ENCODE data around the gene P4HA3.

P4HA3 gene

DNA sequence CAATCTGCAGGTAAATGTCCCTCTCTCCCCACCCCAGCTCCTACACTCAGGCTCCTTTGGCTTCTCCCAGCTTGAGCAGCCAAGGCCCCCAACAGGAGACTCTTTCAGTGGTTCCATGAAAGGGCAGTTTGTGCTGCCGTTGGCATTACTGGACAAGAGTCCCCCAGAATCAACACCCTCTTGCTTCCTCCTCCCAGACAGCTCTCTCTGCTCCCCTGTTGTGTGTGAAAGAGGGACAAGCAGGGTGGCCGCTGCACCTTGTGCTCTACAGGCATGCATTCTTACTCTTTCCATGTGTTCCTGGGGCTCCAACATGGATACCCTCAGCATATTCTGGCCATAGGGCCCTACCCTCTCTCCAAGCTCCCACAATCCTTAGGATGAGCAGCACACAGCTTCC lies 48.7 kb downstream of the P4HA3 start:
- no peak for DNase-seq (ENCODE audit: low read depth)

DNA sequence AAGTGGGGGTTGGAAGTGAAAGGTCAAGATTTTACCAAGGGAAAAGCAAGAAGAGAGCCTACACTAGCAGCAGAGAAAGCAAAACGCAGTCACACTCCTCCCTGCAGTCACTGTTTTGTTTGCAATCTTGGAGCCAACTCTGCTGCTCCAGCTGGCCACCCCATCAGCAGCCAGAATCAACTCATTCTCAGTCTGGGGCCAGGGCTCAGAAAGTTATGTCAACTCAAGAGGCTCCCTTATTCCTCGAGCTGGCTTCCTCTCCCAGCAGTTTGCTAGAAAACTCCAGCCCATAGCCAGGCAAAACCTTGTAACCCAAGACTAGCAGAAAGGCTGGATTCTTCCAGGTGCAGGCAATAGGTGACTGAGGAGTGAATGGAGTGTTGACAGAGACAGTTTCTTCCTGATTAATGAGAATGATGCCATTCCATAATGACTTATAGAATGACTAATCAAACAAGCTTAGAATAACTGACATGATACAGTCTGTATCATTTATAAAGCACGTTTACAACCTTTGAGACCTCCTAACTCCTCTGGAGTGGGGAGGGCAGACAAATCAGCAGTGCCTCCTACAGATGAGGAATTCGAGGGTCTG lies 53.4 kb downstream of the P4HA3 start:
- DNase-seq (ENCODE audit: low read depth) = no peak

DNA sequence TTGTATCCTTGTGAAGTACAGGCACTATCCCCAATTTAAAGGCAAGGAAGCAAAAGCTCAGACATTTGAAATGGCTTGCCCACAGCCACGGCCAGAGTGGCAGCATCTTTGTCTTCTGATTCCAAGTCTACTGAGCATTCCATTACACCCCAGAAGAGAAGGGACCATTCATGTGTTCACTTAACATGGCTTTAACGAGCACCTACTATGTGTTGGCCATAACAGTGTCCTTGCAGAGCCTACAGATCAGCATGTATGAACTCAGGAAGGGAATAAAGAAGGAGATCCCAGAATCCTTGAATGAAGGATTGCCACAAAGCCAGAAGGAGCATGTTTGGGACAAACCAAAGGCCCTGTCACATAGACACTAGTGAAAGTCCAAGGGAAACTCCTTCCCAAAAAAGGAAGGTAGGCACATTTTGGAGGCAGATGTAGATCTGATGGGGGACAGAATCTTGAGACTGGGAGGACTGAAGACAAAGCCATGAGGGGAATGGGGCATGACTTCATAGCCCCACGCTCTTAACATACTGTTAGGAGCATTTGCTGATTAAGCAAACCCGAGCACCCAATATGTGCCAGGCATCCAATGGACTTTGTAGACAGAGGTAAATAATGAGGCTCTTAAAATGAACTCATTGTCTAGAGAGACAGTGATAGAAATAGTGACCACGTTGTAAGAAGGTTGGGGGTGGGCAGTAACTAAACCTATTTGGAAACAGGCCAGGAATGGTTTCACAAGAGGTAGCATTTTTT lies 54.9 kb downstream of the P4HA3 start:
- no peak for DNase-seq (ENCODE audit: low read depth)

DNA sequence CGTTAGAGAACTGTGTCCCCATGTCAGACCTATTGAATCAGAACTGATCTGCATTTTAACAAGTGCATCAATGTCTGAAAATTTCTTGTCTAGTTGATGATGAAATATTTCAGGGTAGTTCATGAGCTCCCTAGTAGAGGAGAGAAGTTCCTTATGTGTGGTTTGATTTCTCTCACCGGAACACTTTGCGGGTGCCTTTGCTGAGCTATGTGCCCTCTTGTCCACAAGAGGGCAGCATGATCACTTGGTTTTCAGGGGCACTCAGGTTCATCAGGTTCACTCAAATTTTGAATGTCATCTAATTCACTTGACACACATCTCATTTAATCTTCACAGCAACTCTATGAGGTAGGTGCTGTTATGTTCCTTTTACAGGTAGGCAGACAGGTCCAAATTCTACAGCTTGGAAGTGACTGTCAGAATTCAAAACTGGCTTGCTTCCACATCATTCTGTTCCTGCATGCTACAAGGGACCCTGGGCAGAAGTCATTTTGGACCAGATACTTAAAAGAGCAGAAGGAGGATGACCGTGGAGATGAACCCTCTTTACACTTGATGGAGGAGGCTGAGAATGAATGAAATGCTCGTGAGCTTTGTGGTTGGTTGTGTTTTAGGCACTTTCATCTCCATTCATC lies 55.6 kb downstream of the P4HA3 start:
- no peak for DNase-seq (ENCODE audit: low read depth)

DNA sequence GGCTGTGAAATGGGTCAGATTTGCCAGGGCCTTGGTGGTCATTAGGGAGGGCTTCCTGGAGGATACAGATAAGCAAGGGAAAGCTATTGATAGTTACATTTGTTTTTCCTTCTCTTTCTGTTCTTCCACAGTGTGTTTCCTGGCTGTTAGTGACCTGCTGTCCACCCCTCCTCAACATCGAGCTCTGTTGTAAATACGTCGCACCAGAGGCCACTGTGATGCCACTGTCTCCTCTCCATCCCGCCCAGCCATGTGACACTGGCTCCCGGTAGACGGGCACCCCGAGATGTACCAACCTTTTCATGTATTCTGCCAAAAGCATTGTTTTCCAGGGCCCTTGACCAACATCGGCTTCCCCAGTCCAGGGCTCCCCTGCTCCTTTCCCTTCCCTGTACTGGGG lies 58.1 kb downstream of the P4HA3 start:
- DNase-seq (ENCODE audit: low read depth) = no peak

DNA sequence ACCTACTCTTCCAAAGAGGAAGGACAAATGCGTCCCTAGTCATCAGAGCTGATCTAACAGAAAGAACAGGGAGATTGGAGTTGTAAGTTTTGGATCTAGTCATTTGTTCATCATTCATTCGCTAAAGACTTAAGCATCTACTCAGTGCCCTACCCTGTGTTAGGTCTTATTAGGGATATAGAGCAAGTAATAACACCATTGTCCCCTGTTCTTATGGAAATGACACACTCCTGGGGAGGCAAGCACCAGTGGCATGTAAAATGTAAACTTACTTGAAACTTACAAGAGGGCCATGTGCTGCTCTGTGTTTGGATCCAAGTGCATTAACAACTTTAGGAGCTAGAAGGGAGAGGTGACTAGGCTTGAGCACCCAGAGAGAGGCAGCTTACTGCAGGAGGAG lies 61.9 kb downstream of the P4HA3 start:
- DNase-seq (ENCODE audit: low read depth) = no peak

DNA sequence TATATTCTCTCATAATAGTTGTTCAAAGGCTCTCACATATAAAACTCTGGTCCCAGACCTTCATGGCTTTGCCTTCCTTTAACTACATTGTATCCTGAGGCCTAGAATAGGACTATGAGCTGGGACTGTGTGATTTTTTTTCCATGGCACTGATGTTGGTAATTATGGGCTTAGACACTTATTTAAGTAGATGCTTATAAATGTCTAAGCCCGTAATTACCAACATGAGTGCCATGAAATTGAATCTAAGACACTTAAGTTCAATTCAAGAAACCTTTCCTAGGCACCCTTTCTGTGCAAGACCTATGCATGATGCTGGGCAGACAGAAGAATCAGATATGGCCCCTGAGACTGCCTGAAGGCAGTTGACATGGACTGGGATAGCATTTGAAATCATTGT lies 63.0 kb downstream of the P4HA3 start:
- DNase-seq (ENCODE audit: low read depth) = no peak

DNA sequence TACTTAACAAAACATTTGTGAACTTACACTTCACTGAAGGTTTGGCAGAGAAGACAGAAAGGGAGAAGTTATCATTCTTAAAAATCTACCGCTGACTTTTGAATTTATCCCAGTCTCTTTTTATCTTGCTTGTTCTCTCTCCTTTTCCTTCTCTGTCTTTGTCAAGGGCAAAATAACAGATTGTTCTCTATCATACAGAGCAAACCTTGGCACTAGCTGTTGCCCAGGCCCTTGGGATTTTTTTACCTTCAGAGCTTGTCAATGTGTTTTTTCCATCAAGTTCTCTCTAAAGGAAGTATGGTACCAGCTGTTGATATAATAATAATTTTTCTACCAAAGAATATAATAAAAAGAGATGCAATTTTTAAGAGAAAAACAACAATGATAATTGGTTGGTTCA lies 73.2 kb downstream of the P4HA3 start:
- no peak for DNase-seq (ENCODE audit: low read depth)

DNA sequence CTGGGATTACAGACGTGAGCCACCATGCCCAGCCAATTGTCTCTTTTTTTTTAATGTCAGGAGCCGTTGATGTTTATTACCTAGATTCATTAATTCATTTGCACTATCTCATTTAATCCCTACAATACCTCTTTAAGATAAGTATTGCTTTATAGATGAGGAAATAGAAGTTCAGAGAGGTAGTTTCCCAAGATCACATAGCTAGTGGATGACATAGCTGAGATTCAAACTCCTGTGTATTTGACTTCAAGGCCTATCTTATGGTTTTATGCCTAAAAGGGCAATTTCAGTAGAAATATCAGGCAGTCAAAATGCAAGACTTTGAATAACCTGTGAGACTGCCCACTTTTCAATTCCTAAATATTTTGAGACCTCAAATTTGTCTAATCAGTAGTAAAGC lies 73.9 kb downstream of the P4HA3 start:
- no peak for DNase-seq (ENCODE audit: low read depth)

DNA sequence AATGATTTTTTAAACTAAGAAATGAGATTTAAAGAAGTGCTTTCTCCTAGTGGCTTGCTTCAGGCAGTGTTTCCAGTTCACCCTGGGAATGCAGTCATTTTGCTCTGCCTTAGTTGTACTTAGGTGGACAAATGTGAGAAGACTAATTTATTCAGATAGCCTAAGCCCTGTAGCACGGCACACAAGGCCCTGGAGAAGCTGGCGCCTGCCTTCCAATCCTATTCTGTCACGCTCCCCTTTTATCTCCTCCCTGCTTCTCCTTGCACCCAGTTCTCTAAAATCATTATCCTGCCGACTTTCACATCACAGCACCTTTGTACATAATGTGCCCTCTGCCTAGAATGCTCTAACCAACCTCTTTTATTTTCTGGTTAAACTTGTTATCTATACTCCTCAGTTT lies 76.3 kb downstream of the P4HA3 start:
- no peak for DNase-seq (ENCODE audit: low read depth)

DNA sequence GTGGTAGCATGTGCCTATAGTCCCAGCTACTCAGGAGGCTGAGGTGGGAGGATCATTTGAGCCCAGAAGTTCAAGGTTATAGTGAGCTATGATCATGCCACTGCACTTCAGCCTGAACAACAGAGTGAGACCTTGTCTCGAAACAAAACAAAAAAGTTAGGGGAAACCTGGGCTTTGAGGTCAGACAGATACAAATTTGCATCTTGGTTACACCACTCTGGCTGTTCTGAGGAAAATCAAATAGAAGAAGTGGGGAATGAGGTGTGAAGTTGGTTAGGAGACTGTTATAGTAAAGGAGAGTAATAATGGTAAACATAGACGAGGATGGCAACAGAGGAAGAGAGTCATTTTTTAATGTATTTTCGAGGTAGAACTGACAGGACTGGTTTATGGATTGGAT lies 77.8 kb downstream of the P4HA3 start:
- DNase-seq (ENCODE audit: low read depth) = no peak

DNA sequence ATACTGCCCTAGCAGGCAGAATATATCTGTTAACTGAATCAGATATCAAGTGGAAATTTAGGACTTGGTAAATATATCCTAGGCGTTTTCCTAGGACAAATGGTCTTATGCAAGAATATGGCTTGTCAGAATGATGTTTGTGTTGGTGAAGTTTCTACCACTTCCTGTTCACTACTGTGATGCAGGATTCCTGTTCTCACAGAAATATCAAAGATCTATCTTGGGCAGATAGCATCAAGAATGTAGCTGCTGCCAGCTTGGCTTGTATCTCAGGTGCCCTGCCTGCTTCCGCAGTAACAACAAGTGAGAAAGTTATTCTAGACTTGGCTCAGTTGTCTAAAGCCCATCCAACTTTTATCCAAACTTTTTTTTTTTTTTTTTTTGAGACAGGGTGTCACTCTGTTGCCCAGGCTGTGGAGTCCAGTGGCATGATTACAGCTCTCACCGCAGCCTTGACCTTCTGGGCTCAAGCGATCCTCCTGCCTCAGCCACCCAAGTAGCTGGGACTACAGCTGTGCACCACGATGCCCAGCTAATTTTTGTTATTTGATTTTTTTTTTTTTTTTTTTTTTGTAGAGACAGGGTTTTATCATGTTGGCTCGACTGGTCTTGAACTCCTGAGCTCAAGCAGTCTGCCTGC lies 79.0 kb downstream of the P4HA3 start:
- no peak for DNase-seq (ENCODE audit: low read depth)

DNA sequence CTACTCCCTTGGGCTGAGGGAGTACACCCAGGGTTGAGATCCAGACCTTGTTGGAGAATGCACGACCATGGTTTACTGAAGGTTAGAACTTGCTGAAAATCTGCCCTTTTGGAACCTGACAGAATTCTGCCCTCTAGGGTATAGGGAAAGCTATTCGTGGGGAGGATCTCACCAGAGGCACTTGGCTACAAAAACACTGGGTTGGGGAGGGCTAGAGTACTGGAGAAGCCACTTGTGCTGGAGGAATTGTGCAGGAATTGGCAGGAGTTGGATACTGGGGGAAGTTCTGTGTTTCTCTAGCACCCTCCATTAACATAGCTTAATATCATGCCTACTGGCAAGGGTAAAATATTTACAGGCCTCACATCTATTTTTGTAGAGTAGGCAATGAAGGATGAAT lies 84.5 kb downstream of the P4HA3 start:
- no peak for DNase-seq (ENCODE audit: low read depth)

DNA sequence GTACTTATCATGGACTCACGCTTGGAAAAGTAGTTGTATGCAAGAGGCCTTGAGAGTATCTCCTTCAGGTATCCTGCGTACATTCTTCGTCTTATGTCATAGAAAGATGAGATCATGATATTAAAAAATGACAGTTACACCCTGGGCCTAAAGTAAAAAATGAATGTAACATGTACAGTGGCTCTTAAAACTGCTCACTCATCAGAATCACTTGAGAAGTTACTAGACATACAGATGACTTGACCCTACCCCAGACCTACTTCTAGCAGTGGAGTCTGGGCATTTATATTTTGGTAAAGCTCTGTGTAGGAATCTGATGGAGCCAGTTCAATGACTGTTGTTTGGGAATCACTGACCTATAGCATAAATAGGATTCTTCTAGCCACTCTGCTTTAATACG lies 85.9 kb downstream of the P4HA3 start:
- no peak for DNase-seq (ENCODE audit: low read depth)

DNA sequence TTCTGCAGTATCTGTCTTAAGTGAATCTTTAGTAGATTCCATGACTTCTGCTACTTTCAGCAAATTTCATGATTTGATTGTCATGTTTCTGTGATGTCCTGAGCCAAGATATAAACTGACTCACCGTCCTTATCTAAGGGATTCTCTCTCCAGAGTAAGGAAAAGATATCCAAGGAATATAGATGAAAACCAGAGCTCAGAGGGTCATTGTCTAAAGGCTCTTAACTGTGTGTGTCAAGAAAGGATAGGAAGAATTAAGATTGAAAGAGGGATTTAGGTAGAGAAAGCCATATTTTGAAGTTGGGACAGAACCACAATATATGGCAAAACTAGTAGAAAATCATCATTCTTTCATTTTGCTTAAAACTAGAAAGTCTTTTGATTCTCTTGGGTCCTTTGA lies 89.6 kb downstream of the P4HA3 start:
- DNase-seq (ENCODE audit: low read depth) = no peak

DNA sequence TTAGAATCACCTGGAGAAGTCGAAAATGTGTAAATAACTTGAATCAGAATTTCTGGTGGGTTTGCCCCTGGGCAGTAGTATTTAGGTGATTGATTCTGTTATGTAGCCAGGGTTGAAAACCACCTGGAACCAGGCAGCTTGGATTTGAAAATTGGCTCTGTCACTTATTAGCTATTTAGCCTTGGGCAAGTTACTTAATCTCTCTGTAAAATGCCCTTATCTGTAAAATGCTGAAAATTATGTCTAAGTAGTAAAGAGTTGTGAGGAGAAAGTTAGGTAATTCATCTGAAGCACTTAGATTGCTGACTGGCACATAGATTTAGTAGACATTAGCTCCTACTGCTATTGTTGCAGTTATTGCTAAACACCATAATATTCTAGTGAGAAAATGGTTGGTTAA lies 91.1 kb downstream of the P4HA3 start:
- DNase-seq (ENCODE audit: low read depth) = no peak
